Activated naive CD8-positive, alpha-beta T cell treated with anti-CD3 and anti-CD28 coated beads, Interleukin-2, amount 10 ng/mL, durations not matched to agents 7 days and 5 days (primary cell): ENCODE results near the gene UBAC1. TPM values are rescaled to one million over a fixed set of nuclear protein-coding genes. Genes with fewer than 3 reads are reported as not detected.
A peak's percentile ranks its signal among the peaks of the same experiment; 100 is the strongest.

ENCODE experiments used
- ATAC-seq: fragments of 150-1000 bp; cut with Tn5 transposase; one replicate; pipeline ENCODE4 v1.10.0; 2021; ENCODE audit warnings: low read depth, moderate library complexity
- POLR2A ChIA-PET: fragments of 350-600 bp; sonication (Branson Sonifier 250); formaldehyde crosslinking; loops from one replicate; lab custom pipeline; 2021; ENCODE audit warnings: antibody characterized with exemption; lab: Charles Lee
- DNase-seq: peaks from one replicate; pipeline ENCODE4 v3.0.0; 2021
- H3K27ac Mint-ChIP-seq: one replicate; pipeline ENCODE4 v1.8.0; 2022; ENCODE audit warnings: mild to moderate bottlenecking, mixed read lengths
- H3K27me3 Mint-ChIP-seq: one replicate; pipeline ENCODE4 v1.8.0; 2022; ENCODE audit warnings: mild to moderate bottlenecking, moderate library complexity, mixed read lengths
- H3K36me3 Mint-ChIP-seq: one replicate; pipeline ENCODE4 v1.8.0; 2021; ENCODE audit warnings: mild to moderate bottlenecking, mixed read lengths
- H3K4me1 Mint-ChIP-seq: one replicate; pipeline ENCODE4 v1.8.0; 2021; ENCODE audit warnings: mixed read lengths
- H3K4me3 Mint-ChIP-seq: one replicate; pipeline ENCODE4 v1.8.0; 2022; ENCODE audit warnings: mild to moderate bottlenecking, moderate library complexity, mixed read lengths
- H3K9me3 Mint-ChIP-seq: one replicate; pipeline ENCODE4 v1.8.0; 2021; ENCODE audit warnings: mixed read lengths
- total RNA-seq, 2 experiments: library from RNA; stranded (reverse); gene quantifications; one replicate each; pipeline ENCODE4 v1.2.3, GENCODE V29; 2021

The UBAC1 gene
- total RNA-seq, 2 experiments from 2014 or later = 30.5 to 31.0 TPM

DNA sequence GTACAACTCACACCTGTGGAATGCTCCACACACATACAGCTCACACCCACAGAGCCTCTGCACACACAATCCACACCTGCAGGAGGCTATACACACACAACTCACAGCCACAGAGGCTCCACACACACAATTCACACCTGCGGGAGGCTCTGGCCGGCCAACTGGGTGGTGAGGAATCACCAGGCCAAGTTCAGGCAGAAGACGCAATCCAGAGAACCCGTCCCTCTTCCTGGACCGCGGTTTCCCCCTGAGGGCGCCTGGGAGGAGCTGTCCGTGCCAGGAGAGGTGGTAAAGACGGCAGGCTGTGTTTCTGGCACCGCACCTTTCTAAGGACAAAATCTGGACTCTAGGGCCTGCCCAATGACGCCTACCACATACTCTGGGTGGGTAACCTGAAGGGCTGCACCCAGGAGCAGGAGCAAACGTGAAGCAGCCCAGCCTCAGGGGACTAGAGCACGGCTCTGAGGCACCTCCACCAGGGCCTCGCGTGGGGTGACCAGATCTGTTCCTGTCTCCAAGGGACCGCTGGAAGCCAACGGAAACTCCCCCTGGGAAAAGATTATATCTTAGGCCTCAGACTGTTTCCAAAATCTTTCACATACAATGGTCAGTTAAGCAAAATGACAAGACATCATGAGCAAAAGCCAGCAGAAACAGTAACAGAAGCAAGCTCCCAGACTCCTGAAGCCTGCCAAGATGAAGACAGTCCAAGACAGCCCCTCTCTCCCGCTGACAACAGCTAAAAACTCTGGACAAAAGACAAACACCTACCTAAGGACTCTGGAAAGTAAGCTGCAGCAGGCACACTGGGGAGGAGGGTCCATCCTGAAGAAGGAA, 70.8 kb downstream of the UBAC1 start:
- Mint-ChIP-seq H3K9me3 (peaks cover 3% of the 10 kb centered on the region), H3K27me3 (peaks cover 2% of the 10 kb centered on the region), H3K4me1 (peaks cover 31% of the 10 kb centered on the region), H3K27ac (no peak overlapping the region), H3K36me3 (peaks cover 10% of the 10 kb centered on the region), H3K4me3 (no peak overlapping the region)
- POLR2A ChIA-PET = no interaction called here
- DNase-seq = no peak
- ATAC-seq = no peak

DNA sequence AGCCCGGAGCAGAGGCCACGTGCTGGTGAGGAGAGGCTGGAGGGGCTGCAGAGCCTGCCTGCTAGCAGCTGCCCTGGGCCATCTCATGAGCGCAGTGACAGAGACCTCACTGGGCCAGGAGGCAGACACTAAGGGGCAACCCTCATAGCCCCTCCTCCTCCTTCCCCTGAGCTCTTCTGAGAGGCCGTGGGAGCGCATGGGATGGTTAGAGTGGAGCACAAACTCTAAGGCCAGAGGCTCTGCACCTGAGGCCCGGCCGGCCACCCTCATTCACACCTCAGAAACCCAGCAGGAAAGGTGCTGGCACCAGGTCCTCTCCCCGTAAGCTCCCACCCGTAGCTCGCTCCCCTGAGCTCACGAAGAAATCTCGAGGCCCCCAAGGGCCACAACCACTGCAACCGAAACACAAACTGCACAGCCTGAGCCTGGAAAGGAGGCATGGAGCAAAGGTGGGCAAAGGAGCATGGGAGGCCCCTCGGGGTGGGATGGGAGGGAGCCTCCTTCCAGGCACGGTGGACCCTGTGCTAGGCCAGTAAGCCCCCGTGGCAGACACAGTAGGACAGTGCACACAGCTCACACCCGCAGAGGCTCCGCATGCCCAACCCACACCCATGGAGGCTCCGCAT, 71.5 kb downstream of the UBAC1 start:
- no peak for ATAC-seq
- POLR2A ChIA-PET = no interaction called here

DNA sequence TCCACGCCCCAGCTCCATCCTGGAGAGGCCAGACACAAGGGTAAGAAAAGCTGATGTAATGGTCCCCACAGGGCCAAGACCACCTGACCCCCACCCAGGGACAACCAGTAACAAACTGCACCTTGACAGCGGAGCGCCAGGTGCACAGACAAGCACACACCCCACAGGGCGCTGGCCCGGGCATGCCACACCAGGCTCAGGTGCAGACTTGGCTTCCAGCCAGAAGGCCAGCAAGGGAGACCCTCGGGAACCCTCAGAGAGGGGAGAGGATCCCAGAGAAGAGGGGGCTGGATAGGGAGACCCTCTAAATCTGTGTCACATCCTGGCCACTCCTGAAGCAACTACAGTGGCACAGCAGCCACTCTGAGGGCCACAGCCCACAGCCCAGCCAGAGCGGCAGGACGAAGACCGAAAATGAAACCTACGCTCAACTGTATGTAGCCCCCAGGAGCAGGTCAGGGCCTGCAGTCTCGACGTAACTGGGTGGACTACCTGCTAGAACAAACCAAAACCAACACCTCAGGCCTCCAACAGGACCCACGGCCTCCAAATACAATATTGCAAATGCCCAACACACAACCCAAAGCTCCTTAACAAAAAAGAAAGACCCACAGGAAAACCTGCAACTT, 72.3 kb downstream of the UBAC1 start:
- Mint-ChIP-seq H3K36me3 (peaks cover 7% of the 10 kb centered on the region), H3K9me3 (no peaks in the 10 kb centered on the region), H3K4me1 (peaks cover 41% of the 10 kb centered on the region), H3K4me3 (peak overlapping the region; percentile 79), H3K27ac (peak overlapping the region; percentile 18), H3K27me3 (peaks cover 2% of the 10 kb centered on the region)
- ATAC-seq (no peak), DNase-seq (no peak)
- POLR2A ChIA-PET = interaction anchor here (0.7 to 1.2 kb wide), 2 partner anchors 8 to 71 kb away, joined by 3 read pairs; no protein-coding TSS in a partner anchor

More for the DNA sequence above, 71.5 kb downstream of the UBAC1 start:
- H3K4me1 Mint-ChIP-seq = peaks cover 35% of the 10 kb centered on the region
- H3K27ac Mint-ChIP-seq = peak overlapping the region; percentile 18
- no peak for DNase-seq
- H3K27me3 Mint-ChIP-seq = peaks cover 2% of the 10 kb centered on the region
- H3K4me3 Mint-ChIP-seq = no peak overlapping the region
- H3K36me3 Mint-ChIP-seq = peaks cover 7% of the 10 kb centered on the region
- H3K9me3 Mint-ChIP-seq = no peaks in the 10 kb centered on the region

DNA sequence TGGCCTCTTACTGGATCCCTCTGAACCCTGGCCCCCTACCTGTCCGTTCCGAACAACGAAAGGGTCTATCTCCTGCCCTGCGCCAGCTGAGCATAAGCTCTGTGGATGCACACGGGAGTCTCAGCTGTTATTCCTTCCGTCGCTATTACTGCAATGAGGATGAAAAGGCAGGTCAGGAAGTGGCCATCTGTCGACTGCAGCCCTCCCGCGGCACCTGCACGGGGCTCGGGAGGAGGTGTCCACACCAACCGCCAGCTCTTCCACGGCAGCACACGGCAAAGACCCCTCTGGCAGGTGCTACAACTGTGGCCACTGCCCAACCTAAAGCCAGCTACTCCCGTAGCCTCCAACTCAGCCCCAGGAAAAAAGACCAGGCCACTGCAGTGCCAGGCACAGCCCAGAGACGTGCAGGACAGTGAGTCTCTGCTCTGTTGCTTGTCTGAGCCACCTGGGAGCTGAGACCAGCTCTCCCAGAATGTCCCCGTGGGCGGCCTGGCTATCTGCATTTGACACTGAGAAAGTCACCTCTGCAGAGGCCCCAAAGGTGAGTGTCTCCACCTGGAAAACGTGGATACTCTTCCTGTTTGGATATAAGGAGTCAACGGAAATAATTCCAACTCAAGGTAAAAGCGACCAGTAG, 72.9 kb downstream of the UBAC1 start:
- POLR2A ChIA-PET = interaction anchor here (0.7 to 1.4 kb wide), 4 partner anchors 9 to 72 kb away, joined by 3 to 4 read pairs (median 3); partner anchors contain the start of gene CAMSAP1
- Mint-ChIP-seq H3K4me3 (peak overlapping the region; percentile 79), H3K27ac (peak overlapping the region; percentile 92)

DNA sequence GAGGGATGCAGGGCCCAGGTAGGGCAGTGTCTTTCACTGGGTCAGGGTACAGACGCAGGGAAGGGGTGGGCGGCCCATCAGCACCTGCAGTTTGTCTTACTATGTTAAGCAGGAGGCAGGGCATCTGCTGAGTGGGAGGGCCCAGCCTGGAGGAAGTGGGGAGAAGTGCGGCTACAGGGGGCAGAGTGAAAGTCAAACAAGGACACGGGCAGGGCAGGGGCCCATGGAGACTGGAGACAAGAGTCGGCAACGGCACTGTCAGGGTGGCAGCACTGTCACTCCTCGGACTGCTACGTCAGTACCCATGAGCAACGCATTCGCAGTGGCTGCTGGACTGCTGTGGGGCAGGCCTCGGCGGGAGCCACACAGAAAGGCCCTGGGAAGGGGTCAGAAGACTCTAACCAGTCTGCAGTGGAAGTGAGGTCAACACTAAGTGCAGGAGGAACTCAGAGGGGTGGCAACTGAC, 73.6 kb downstream of the UBAC1 start:
- Mint-ChIP-seq H3K9me3 (no peaks in the 10 kb centered on the region), H3K4me3 (peak overlapping the region; percentile 79), H3K27me3 (no peaks in the 10 kb centered on the region), H3K4me1 (peaks cover 38% of the 10 kb centered on the region), H3K27ac (peak overlapping the region; percentile 92), H3K36me3 (peaks cover 7% of the 10 kb centered on the region)
- peak; percentile 96 for ATAC-seq
- POLR2A ChIA-PET = interaction anchor here (1.0 to 1.4 kb wide), 3 partner anchors 17 to 72 kb away, joined by 3 to 4 read pairs (median 3); partner anchors contain the start of gene CAMSAP1
- peak; percentile 79 for DNase-seq

More for the DNA sequence above, 72.9 kb downstream of the UBAC1 start:
- Mint-ChIP-seq H3K4me1 (peaks cover 42% of the 10 kb centered on the region), H3K36me3 (peaks cover 7% of the 10 kb centered on the region), H3K27me3 (peaks cover 2% of the 10 kb centered on the region), H3K9me3 (no peaks in the 10 kb centered on the region)
- no peak for DNase-seq
- no peak for ATAC-seq

DNA sequence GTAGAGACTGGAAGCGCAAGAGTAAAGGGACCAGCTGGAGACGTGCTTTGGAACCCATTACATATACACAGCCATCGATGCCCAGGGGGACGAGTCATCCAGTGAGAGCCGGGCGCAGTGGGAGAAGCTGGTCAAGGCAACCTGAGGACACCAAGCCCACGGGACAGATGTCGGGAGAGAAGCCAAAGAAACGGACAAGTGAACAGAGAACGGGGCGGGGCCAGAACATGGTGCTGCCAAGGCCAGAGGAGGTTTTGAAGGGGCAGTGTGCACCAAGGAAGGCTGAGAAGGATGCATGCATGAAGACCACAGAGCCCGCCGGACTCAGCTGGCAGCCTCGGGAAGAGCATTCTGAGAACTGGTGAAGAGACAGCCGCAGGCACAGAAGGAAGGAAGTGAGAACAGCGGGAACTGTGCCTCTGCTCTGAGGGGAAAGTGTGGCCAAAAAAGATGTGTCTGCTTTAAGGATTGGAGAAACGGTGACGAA, 74.1 kb downstream of the UBAC1 start:
- H3K4me1 Mint-ChIP-seq = peaks cover 38% of the 10 kb centered on the region
- DNase-seq = peak; percentile 42
- H3K27ac Mint-ChIP-seq = peak overlapping the region; percentile 92
- peaks cover 7% of the 10 kb centered on the region for H3K36me3 Mint-ChIP-seq
- no peaks in the 10 kb centered on the region for H3K27me3 Mint-ChIP-seq
- POLR2A ChIA-PET = interaction anchor here (1.1 to 1.4 kb wide), 2 partner anchors 20 to 27 kb away, joined by 4 to 9 read pairs; partner anchors contain the start of gene CAMSAP1
- H3K9me3 Mint-ChIP-seq = no peaks in the 10 kb centered on the region
- peak overlapping the region; percentile 79 for H3K4me3 Mint-ChIP-seq
- peak; percentile 41 for ATAC-seq

DNA sequence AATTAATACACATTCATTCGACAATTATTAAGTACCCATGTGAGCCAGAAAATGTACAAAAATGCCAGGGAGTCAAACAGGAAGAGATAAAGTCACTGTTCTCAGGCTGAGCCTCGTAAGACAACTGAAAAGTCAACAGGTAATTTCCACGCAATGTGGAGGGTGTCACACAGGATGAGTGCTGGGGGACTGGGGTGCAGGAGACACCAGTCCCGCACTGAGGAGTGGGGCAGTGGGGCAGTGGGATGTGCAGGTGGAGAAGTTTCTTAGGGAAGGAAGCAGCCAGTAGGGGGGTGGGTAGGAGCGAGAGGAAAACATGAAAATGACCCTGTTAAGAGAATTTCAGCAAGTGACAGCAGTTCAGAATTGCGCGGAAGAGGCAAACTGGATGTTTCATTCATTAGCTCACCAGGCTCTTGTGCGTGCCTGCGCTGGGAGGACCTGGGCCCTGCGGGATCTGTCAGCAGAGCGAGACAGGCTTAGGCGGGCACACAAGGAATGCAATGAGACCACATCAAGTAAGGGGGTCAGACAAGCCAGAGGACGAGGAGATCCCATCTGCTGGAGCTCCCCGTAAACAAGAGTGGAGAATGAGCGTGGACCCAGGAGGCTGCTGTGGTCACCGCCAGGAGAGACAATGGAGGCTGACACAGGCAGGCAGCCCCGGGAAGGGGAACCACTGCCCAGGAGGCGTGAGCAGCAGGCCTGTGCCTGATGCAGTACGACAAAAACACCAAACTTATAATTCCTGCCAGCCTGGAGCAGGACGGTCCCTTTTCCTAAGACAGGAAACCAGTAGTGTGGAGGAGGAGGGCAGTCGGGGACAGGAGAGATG, 74.8 kb downstream of the UBAC1 start:
- POLR2A ChIA-PET = interaction anchor here (1.1 to 1.4 kb wide), 2 partner anchors 21 to 28 kb away, joined by 4 to 9 read pairs; partner anchors contain the start of gene CAMSAP1
- Mint-ChIP-seq H3K4me1 (peaks cover 38% of the 10 kb centered on the region), H3K27me3 (no peaks in the 10 kb centered on the region), H3K4me3 (peak overlapping the region; percentile 79), H3K27ac (peak overlapping the region; percentile 92), H3K9me3 (no peaks in the 10 kb centered on the region), H3K36me3 (peaks cover 7% of the 10 kb centered on the region)
- ATAC-seq (no peak), DNase-seq (no peak)

DNA sequence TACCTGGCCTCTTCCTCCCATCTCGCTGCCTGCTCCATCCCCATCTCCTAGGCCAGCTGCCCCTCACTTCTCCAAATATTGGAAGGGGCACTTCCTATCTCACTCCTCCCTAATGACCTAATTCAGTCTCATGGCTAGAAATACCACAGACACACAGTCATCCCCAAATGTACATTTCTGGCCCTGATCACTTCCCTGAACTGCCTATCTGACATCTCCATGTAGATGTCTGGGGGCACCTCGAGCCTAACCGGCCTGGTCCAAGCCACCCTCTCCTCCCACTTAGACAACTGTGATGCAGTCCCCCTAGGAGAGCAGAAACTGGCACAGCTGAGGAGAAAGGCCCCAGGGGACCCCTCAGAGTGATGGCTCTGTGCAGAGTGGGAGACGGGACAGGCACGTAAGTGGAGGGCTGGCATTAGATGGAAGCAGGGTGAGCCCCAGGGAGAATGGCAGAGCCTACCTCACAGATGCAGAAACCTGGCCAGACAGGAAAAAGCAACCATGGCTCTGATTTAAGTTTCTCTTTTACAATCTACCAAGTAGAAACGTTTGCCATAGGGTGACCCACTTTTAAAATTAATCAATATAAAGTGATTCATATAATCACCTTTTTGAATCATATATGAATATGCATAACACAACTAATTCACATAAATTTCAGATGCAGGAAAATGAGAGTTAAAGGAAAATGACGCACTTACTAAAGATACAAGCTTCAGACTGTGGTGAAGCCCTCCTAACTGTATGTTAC, 75.9 kb downstream of the UBAC1 start:
- Mint-ChIP-seq H3K4me3 (no peak overlapping the region), H3K36me3 (peaks cover 7% of the 10 kb centered on the region), H3K27me3 (no peaks in the 10 kb centered on the region), H3K4me1 (peaks cover 38% of the 10 kb centered on the region), H3K27ac (no peak overlapping the region), H3K9me3 (no peaks in the 10 kb centered on the region)
- POLR2A ChIA-PET = no interaction called here
- DNase-seq (no peak), ATAC-seq (no peak)

DNA sequence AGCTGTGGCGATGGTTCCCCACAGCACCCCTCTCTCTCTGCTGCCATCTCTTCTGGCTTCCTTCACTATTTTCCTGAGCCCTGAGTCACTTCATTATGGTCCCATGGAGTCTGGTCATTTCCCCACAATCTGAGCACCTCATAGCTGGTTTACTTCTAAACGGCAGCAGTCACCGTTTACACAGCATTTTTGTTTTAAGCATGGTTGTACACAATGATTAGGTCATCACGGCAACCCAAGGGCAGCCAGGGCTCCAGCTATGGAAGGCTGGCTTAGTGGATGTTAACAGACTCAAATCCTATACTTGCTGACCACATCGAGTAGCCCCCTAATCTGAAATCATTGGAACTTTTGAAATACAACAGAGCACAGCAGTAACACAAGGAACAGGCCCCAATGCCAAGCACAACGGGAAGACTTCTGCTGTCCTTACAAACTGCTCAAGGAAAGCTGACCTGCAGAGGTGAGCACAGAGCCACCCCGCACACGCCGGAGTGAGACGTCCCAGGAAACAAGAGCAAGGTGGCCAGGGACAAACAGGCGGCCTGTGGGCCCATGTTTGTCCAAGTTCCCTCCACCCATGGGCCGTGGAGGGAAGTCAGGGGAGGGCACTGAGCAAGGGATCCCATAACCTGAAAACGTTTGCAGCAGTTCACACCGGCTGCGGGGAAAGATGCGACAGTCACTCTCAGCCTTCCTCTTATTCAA, 76.7 kb downstream of the UBAC1 start:
- Mint-ChIP-seq H3K27ac (no peak overlapping the region), H3K36me3 (peaks cover 7% of the 10 kb centered on the region), H3K27me3 (no peaks in the 10 kb centered on the region), H3K4me3 (no peak overlapping the region), H3K9me3 (no peaks in the 10 kb centered on the region), H3K4me1 (peaks cover 38% of the 10 kb centered on the region)
- ATAC-seq (no peak), DNase-seq (no peak)
- POLR2A ChIA-PET = no interaction called here

DNA sequence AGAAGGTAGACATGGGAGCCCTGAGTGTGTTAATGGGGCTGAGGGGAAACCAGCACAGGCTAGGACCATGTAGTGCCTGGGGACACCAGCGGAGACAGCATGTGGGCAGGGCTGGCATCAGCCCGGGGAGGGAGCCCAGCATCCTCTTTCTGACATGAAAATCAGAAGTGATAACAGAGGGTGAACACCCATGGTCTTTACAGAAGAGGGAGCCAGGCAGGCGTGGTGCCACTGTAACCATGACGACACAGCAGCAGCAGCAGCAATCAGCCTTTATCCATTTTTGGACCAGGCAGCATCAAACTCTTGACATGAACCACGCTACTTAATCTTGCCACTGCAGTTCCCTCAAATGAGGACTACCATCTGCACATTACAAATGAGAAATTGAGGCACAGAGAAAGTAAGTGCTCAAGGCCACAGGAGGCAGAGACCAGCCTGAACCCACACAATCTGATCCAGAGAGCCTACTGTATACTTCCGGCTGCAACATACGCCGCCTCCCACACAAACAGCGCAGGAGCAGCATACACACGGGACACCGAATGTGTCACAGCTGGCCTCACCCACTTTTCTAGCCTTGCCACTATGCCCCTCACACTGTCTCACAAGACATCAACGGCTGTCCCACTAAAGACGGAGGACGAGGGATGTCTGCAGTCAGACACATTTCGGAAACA, 77.6 kb downstream of the UBAC1 start:
- Mint-ChIP-seq H3K36me3 (peaks cover 7% of the 10 kb centered on the region), H3K27me3 (no peaks in the 10 kb centered on the region), H3K4me1 (peaks cover 38% of the 10 kb centered on the region), H3K9me3 (no peaks in the 10 kb centered on the region), H3K4me3 (no peak overlapping the region), H3K27ac (no peak overlapping the region)
- ATAC-seq (no peak), DNase-seq (no peak)
- POLR2A ChIA-PET = no interaction called here
